K562 (cell line): ENCODE results near the gene MEIOB.

Experiments
- SIN3A ChIP-seq, 2 experiments: fragments of 150-350 bp in 1 of 2; IDR thresholded peaks; 2 replicates each; pipeline ENCODE4 v1.6.1; 2011 to 2016; ENCODE audit warnings: borderline replicate concordance in 2 of 2, low read depth in 2 of 2, low read length in 2 of 2, mild to moderate bottlenecking in 2 of 2, moderate library complexity in 2 of 2; ENCODE audit not compliant: control insufficient read depth in 1 of 2
- SLC30A9 ChIP-seq: fragments of 250-450 bp; sonication (Bioruptor Pico); IDR thresholded peaks from 2 replicates; pipeline ENCODE4 v1.8.0; 2022; ENCODE audit warnings: mild to moderate bottlenecking, moderate library complexity
- TBL1XR1 ChIP-seq, 2 experiments: IDR thresholded peaks; 2 replicates each; pipeline ENCODE4 v1.6.1; 2012; ENCODE audit warnings: improper control_type of control experiment in 2 of 2, low read length in 2 of 2, mild to moderate bottlenecking in 1 of 2
- ZNF780A ChIP-seq: fragments of 250-450 bp; sonication (Bioruptor Pico); IDR thresholded peaks from 2 replicates; pipeline ENCODE4 v1.5.0; 2021; ENCODE audit warnings: mild to moderate bottlenecking
- TF ChIP-seq, protein P1 (sequence below): sonication (generic); formaldehyde crosslinking; IDR thresholded peaks from 2 replicates; pipeline ENCODE4 v1.9.0; 2022; ENCODE audit warnings: mild to moderate bottlenecking, missing genetic modification reagents

DNA sequence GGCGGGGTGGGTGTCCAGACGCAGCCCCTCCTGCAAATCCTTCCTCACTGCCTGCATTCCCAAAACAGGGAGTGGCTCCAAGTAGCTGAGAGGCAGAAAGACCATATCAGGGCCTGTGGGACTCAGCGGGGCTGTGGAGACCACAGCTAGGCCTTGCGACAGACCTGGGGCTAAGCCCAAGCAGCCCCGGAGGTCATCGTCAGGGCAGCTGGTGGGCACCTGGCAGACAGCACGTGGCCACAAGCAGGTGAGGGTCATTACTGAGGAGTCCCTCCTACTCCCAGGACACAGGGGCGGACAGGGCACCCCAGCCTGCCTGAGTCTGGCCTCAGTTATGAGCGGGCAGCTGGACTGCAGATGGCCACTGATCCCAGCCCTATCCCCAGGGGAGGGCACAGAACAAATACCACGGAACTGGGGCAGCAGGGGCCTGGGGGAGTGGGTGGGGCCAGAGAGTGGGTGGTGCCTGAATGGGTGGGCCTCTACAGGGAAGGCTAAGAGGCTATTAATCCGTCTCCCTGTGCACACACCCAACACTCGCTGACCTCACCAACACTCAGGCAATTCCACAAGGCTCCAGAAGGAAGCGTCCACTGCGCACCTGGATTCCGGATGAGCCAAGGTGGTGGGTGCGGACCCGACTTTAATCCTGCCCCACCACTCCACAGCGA is 37.7 kb upstream of the MEIOB start:
- no peak for TF ChIP-seq SIN3A (IDR thresholded peaks at IDR 0.05; ENCODE audit: borderline replicate concordance in 2 of 2, control insufficient read depth in 1 of 2, low read depth in 2 of 2, low read length in 2 of 2)
- no peak for TF ChIP-seq SLC30A9 (CRISPR knock-in tag)
- TF ChIP-seq ZNF780A (CRISPR knock-in tag), result no peak
- TF ChIP-seq, protein P1, sequence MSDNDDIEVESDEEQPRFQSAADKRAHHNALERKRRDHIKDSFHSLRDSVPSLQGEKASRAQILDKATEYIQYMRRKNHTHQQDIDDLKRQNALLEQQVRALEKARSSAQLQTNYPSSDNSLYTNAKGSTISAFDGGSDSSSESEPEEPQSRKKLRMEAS (CRISPR knock-in tag), result 0 out of 2 replicates have a peak, but pooled peaks have one; percentile 34
- no peak for TF ChIP-seq TBL1XR1 (IDR thresholded peaks at IDR 0.05; ENCODE audit: low read length in 2 of 2)
